ENCODE data around the gene GRIK2.

Gene GRIK2

DNA sequence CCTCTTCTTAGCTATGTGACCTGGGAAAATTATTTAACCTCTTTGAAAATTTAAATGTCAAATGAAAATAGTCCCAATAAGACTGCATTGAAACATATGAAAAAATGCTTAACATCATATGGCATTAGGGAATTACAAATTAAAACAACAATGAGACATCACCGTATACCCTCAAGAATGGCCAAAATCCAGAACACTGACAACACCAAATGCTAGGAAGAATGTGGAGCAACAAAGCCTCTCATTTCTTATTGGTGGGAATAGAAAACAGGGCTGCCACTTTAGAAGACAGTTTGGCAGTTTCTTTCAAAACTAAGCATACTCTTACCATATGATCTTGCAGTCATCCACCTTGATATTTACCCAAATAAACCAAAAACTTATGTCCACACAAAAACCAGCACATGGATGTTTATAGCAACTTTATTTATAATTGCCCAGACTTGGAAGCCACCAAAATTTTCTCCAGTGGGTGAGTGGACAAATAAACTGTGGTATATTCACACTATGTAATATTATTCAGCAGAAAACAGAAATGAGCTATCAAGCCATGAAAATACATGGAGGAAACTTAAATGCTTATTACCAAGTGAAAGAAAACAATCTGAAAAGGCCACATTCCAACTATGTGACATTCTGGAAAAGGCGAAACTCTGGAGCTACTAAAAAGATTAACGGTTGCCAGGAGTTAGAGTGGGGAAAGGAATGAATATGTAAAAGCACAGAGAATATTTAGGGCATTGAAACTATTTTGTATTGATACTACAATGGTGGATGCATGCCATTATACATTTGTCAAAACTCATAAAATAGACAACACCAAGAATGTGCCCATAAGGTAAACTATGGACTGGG lies 459.9 kb downstream of the GRIK2 start:
- Histone ChIP-seq H3K4me1 (ENCODE audit: control insufficient read depth, insufficient read depth, low read length) (peaks cover 7% of the 10 kb centered on the region), H3K36me3 (ENCODE audit: control insufficient read depth, insufficient read depth, low read length) (no peaks in the 10 kb centered on the region), H3K27me3 (ENCODE audit: control insufficient read depth, insufficient read depth, low read length) (no peaks in the 10 kb centered on the region), H3K4me3 (ENCODE audit: low read depth, low read length) (no peak overlapping the region), H3K9ac (ENCODE audit: low read depth, low read length) (no peak overlapping the region), H3K9me3 (ENCODE audit: control insufficient read depth, insufficient read depth, low read length) (no peaks in the 10 kb centered on the region)

DNA sequence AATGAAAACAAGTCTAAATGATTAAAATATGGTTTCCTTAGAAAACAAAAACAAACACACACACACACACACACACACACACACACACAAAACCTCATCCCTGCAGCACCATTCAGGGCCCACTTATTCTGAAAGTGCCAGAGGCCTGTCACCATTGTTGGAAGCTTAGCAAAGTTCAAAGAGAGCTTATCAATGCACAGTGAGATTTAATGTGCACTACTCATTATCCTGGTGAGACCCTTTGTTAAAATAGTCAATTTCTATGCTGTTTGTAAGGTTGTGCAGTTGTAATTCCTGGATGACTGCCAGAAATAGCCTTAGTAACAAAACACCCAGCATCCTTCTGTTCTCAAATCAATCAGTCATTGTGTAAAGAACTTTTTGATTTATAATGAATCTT lies 482.9 kb downstream of the GRIK2 start:
- no peaks in the 10 kb centered on the region for H3K9me3 ChIP-seq (ENCODE audit: control insufficient read depth, insufficient read depth, low read length)
- H3K4me3 ChIP-seq (ENCODE audit: low read depth, low read length), result no peak overlapping the region
- H3K27me3 ChIP-seq (ENCODE audit: control insufficient read depth, insufficient read depth, low read length), result no peaks in the 10 kb centered on the region
- H3K9ac ChIP-seq (ENCODE audit: low read depth, low read length), result no peak overlapping the region
- H3K4me1 ChIP-seq (ENCODE audit: control insufficient read depth, insufficient read depth, low read length), result no peaks in the 10 kb centered on the region
- no peaks in the 10 kb centered on the region for H3K36me3 ChIP-seq (ENCODE audit: control insufficient read depth, insufficient read depth, low read length)

DNA sequence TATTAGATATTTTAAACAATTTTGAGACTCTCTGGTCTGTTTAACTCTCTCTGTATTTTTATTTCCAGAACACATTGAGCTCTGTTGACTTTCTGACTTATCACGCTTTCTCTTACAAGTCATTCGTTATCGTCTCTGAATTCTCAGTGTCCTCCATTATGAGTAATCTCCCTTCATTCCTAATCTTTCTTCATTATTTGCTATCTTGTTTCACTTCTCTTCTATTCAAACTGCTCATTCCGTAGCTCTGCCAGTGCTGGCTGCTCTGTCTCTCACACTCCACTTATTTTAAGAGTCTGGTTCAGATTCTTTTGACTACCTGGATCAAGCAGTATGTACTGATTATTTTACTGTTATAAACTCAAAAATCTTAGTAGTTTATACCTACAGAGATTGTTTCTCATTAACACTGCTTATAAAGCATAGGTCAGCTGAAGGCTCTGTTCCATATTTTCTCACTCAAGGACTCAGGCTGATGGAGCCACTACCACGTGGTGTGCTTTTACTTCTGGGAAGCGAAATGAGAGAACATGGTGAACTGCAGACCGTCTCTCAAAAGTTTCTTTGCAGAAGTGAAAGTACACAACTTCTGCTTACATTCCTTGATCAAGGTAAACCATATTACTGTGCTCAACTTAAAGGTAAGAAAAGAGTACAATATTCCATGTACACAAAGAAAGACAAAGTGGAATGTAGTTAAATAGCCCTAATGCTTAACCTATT lies 485.2 kb downstream of the GRIK2 start:
- Histone ChIP-seq H3K9ac (ENCODE audit: low read depth, low read length) (no peak overlapping the region), H3K4me3 (ENCODE audit: low read depth, low read length) (no peak overlapping the region), H3K36me3 (ENCODE audit: control insufficient read depth, insufficient read depth, low read length) (no peaks in the 10 kb centered on the region), H3K9me3 (ENCODE audit: control insufficient read depth, insufficient read depth, low read length) (no peaks in the 10 kb centered on the region), H3K27me3 (ENCODE audit: control insufficient read depth, insufficient read depth, low read length) (no peaks in the 10 kb centered on the region), H3K4me1 (ENCODE audit: control insufficient read depth, insufficient read depth, low read length) (no peaks in the 10 kb centered on the region)

DNA sequence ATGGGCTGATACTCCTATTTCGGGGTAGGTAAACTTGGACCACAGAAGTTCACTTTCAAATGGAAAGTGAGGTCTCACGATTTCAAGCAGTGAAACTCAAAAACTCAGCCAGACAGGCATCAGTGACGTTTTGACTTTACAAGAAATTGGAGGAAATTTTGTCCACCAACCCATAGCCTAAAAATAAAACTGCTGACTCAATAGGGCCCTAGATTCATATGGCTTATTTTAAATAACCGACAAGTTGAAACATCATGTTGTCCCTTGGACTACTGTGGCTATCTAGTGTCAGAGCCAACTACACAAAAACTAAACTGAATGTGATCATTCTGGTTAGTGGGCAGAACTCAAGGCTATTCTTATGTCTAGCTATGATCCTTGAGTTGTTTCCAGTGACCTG lies 486.3 kb downstream of the GRIK2 start:
- no peaks in the 10 kb centered on the region for H3K9me3 ChIP-seq (ENCODE audit: control insufficient read depth, insufficient read depth, low read length)
- no peaks in the 10 kb centered on the region for H3K4me1 ChIP-seq (ENCODE audit: control insufficient read depth, insufficient read depth, low read length)
- no peaks in the 10 kb centered on the region for H3K36me3 ChIP-seq (ENCODE audit: control insufficient read depth, insufficient read depth, low read length)
- H3K27me3 ChIP-seq (ENCODE audit: control insufficient read depth, insufficient read depth, low read length), result no peaks in the 10 kb centered on the region
- H3K4me3 ChIP-seq (ENCODE audit: low read depth, low read length), result no peak overlapping the region
- H3K9ac ChIP-seq (ENCODE audit: low read depth, low read length), result no peak overlapping the region

DNA sequence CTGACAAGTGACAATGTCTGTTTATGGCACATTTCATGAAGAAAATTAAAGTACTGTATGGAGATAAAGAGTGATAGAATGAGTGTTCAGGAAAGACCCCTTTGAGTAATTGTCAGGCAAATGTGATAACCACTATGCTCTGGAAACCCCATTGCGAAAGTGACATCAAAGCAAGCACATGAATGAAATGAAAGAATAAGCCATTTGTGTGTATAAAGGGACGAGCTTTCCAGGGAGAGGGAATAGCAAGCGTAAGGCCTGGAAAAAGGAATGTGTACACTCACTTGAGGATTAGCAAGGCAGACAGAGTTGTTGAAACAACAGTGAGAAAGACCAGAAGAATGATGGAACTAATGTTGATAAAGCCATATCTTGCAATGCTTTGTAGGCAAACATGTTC lies 490.0 kb downstream of the GRIK2 start:
- H3K4me1 ChIP-seq (ENCODE audit: control insufficient read depth, insufficient read depth, low read length), result no peaks in the 10 kb centered on the region
- H3K4me3 ChIP-seq (ENCODE audit: low read depth, low read length), result no peak overlapping the region
- no peaks in the 10 kb centered on the region for H3K27me3 ChIP-seq (ENCODE audit: control insufficient read depth, insufficient read depth, low read length)
- no peak overlapping the region for H3K9ac ChIP-seq (ENCODE audit: low read depth, low read length)
- H3K36me3 ChIP-seq (ENCODE audit: control insufficient read depth, insufficient read depth, low read length), result no peaks in the 10 kb centered on the region
- no peaks in the 10 kb centered on the region for H3K9me3 ChIP-seq (ENCODE audit: control insufficient read depth, insufficient read depth, low read length)

DNA sequence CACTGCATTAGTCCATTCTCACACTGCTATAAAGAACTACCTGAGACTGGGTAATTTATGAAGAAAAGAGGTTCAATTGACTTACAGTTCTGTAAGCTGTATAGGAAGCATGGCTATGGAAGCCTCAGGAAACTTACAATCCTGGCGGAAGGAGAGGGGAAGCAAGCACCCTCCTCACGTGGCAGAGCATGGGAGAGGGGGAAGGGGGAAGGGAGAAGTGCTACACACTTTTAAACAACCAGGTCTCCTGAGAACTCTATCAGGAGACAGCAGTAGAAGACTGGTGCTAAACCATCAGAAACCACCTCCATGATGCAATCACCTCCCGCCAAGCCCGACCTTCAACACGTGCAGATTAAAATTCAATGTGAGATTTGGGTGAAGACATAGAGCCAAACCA lies 494.0 kb downstream of the GRIK2 start:
- no peak overlapping the region for H3K9ac ChIP-seq (ENCODE audit: low read depth, low read length)
- no peaks in the 10 kb centered on the region for H3K9me3 ChIP-seq (ENCODE audit: control insufficient read depth, insufficient read depth, low read length)
- no peaks in the 10 kb centered on the region for H3K36me3 ChIP-seq (ENCODE audit: control insufficient read depth, insufficient read depth, low read length)
- no peaks in the 10 kb centered on the region for H3K4me1 ChIP-seq (ENCODE audit: control insufficient read depth, insufficient read depth, low read length)
- no peaks in the 10 kb centered on the region for H3K27me3 ChIP-seq (ENCODE audit: control insufficient read depth, insufficient read depth, low read length)
- no peak overlapping the region for H3K4me3 ChIP-seq (ENCODE audit: low read depth, low read length)

DNA sequence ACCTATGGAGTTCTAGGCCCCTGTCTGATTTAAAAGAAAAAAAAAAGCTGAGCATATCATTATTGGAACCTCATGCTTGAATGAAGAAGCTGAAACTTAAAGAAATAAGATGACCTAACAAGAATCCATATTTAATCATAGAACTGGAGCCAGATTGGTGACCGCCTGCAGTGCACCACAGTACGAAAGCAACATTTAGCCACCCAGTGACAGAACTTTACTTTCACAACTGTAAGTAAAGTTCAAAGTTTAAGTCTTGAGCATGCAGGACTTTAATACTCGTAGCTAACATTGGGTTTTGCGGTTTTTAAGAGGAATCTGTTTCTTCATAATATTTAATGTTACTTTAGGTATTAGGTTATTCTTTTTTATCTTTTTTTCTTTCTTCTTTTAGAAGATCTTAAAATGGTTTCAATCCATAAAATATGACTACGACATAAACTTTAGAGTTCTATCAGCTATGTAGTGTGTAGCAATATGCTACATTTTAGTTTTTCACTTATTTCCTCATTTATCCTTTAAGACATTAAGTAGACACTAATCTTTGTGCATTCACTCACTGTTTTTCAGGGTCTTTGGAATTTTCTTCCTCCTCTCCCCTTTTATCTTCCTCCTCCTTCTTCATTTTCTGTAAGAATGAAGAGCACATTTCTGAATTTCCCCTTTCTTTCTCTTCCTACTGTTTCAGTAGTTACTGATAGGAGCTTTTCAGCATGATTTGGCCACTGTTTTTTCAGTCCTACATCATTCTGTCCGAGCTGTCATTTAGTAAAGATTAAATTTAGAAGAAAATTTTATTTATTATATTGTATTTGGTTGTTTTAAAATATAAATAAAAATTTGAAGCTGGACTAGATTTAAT lies 514.1 kb downstream of the GRIK2 start:
- H3K4me1 ChIP-seq (ENCODE audit: control insufficient read depth, insufficient read depth, low read length), result no peaks in the 10 kb centered on the region

DNA sequence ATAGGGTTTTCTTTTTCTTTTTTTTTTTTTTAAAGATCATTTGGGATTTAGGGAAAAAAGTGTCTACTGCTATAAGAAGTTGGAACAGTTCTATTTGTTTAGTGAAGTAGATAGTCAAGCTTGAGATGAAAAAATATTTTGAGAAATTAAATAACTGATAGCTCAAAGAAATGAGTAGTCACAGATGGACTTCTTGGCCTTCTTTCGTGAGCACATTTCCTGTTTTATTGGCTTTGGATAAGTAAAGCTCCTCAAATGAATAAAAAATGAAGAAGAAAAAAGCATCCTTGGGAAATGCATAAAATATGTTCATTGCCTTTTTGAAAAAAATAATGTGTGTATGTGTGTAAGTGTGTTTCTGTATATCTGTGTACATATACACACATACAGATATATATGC lies 515.9 kb downstream of the GRIK2 start:
- H3K27me3 ChIP-seq (ENCODE audit: control insufficient read depth, insufficient read depth, low read length), result no peaks in the 10 kb centered on the region
- no peaks in the 10 kb centered on the region for H3K4me1 ChIP-seq (ENCODE audit: control insufficient read depth, insufficient read depth, low read length)
- H3K36me3 ChIP-seq (ENCODE audit: control insufficient read depth, insufficient read depth, low read length), result no peaks in the 10 kb centered on the region
- no peaks in the 10 kb centered on the region for H3K9me3 ChIP-seq (ENCODE audit: control insufficient read depth, insufficient read depth, low read length)
- no peak overlapping the region for H3K9ac ChIP-seq (ENCODE audit: low read depth, low read length)
- no peak overlapping the region for H3K4me3 ChIP-seq (ENCODE audit: low read depth, low read length)

More for the DNA sequence above, 514.1 kb downstream of the GRIK2 start:
- Histone ChIP-seq H3K36me3 (ENCODE audit: control insufficient read depth, insufficient read depth, low read length) (no peaks in the 10 kb centered on the region), H3K9ac (ENCODE audit: low read depth, low read length) (no peak overlapping the region), H3K27me3 (ENCODE audit: control insufficient read depth, insufficient read depth, low read length) (no peaks in the 10 kb centered on the region), H3K4me3 (ENCODE audit: low read depth, low read length) (no peak overlapping the region), H3K9me3 (ENCODE audit: control insufficient read depth, insufficient read depth, low read length) (no peaks in the 10 kb centered on the region)

DNA sequence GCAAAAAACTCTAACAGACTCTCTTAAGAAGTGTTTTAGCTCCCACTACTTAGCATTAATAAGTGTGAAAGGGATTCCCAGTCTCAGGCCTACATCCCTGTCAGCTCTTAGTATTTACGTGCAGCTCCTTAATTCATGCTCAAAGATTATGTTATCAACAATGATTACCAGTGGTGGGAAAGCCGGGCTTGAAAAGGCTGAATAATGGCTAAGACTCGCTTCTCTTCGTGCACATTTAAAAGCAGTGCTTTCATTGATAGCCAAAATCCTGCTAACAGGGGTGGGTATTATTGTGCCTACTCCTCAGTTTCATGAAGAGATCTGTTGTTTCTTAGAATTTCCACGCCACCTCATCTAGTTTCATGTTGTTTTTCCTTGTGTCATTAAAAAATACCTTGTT lies 518.8 kb downstream of the GRIK2 start:
- no peaks in the 10 kb centered on the region for H3K27me3 ChIP-seq (ENCODE audit: control insufficient read depth, insufficient read depth, low read length)
- H3K4me1 ChIP-seq (ENCODE audit: control insufficient read depth, insufficient read depth, low read length), result no peaks in the 10 kb centered on the region
- no peak overlapping the region for H3K4me3 ChIP-seq (ENCODE audit: low read depth, low read length)
- H3K9me3 ChIP-seq (ENCODE audit: control insufficient read depth, insufficient read depth, low read length), result no peaks in the 10 kb centered on the region
- no peaks in the 10 kb centered on the region for H3K36me3 ChIP-seq (ENCODE audit: control insufficient read depth, insufficient read depth, low read length)
- no peak overlapping the region for H3K9ac ChIP-seq (ENCODE audit: low read depth, low read length)

DNA sequence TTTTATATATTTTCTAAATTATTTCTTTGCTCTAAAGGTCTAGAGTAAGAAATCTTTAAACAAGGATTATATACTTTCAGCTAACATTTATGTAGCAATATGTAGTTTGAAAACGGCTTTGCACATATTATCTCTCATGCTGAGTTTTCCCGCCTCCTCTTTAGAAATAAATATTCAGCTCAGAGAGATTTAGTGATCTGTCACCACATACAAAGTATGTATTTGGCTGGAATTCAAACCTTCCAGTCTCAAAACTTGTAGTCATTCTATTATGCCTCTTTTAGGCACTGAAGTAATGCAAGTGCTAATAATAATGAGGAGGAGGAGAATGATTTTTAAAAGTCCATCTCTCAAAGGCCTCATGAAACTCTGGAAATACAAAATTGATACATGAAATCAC lies 525.0 kb downstream of the GRIK2 start:
- Histone ChIP-seq H3K36me3 (ENCODE audit: control insufficient read depth, insufficient read depth, low read length) (no peaks in the 10 kb centered on the region), H3K4me1 (ENCODE audit: control insufficient read depth, insufficient read depth, low read length) (no peaks in the 10 kb centered on the region), H3K27me3 (ENCODE audit: control insufficient read depth, insufficient read depth, low read length) (no peaks in the 10 kb centered on the region), H3K9me3 (ENCODE audit: control insufficient read depth, insufficient read depth, low read length) (no peaks in the 10 kb centered on the region), H3K9ac (ENCODE audit: low read depth, low read length) (no peak overlapping the region), H3K4me3 (ENCODE audit: low read depth, low read length) (no peak overlapping the region)

DNA sequence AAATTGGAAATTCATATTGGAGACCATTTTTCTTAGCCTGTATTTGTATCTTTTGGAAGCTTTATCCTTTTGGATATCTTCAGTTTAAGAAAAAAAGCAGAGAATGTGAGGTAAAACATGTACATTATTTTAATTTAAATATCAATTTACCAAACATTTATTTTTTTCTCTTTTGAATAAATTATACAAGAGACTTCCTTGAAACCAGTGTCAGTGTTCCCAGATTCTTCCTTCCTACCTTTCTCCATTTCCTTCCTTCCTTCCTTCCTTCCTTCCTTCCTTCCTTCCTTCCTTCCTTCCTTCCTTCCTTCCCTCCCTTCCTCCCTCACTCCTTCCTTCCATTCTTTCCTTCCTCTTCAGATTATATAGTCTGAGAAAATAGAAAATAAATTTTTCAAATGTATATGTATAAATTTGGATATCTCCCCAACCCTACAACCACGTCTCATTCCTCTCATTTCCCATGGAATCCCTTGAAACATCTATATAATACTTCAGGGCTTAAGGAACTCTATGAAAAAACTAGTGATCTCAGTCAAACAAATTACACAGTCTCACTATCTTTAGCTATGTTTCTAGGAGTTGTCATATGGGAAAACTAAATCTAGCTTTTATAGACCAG lies 528.4 kb downstream of the GRIK2 start:
- Histone ChIP-seq H3K36me3 (ENCODE audit: control insufficient read depth, insufficient read depth, low read length) (no peaks in the 10 kb centered on the region), H3K4me3 (ENCODE audit: low read depth, low read length) (no peak overlapping the region), H3K4me1 (ENCODE audit: control insufficient read depth, insufficient read depth, low read length) (no peaks in the 10 kb centered on the region), H3K9ac (ENCODE audit: low read depth, low read length) (no peak overlapping the region), H3K27me3 (ENCODE audit: control insufficient read depth, insufficient read depth, low read length) (no peaks in the 10 kb centered on the region), H3K9me3 (ENCODE audit: control insufficient read depth, insufficient read depth, low read length) (no peaks in the 10 kb centered on the region)

All from iPS-15b (cell line).